Daoy (cell line): ENCODE results near the gene RBFOX1. TPM values are rescaled to one million over a fixed set of nuclear protein-coding genes. Genes with fewer than 3 reads are reported as not detected.

ENCODE experiments used
- DNase-seq: peaks from one replicate; pipeline ENCODE4 v3.0.0-alpha.2; 2015; ENCODE audit warnings: low read depth
- total RNA-seq: library from RNA; depleted of rRNA; stranded (reverse); fragments of >200 nt; shearing (Covaris generic); gene quantifications from 2 replicates; pipeline ENCODE4 v1.2.3, GENCODE V29; 2014

RBFOX1 gene
- total RNA-seq, 1 experiment from 2014 or later = not detected

DNA sequence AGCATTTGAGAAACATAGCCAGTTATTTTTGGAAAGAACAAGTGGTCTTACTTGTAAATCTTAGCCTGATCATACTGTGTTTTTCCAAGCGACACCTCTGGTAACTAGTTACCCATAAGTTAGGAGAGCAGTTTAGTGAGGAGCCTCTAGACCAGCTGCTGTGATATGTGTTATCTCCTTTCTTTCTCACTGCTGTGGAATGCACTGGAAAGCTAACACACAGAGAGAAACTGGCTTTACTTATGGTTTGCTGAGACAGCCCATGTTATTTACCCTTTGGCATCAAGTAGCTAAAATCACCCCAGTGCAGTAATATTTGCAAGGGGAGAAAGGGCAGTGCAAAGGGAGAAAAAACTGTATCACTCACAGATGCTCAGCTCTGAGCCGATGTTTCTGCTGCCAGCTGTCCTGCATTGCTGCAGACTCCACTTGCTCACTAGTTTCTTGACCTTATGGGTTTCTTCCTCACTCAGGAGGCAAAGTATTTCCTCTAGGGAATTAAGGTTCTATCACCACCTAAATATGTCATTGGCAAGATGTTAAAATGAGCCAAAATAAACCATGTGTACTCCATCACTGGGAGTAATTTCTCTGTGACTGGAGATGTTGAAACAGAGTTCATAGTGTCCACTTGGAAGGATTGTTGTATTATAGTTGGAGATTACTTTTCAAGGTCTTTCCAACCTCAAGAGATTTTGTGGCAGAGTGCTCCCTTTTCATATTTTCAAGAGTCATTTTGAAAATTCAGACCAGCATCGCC, 2.3 kb downstream of the RBFOX1 start:
- no peak for DNase-seq

DNA sequence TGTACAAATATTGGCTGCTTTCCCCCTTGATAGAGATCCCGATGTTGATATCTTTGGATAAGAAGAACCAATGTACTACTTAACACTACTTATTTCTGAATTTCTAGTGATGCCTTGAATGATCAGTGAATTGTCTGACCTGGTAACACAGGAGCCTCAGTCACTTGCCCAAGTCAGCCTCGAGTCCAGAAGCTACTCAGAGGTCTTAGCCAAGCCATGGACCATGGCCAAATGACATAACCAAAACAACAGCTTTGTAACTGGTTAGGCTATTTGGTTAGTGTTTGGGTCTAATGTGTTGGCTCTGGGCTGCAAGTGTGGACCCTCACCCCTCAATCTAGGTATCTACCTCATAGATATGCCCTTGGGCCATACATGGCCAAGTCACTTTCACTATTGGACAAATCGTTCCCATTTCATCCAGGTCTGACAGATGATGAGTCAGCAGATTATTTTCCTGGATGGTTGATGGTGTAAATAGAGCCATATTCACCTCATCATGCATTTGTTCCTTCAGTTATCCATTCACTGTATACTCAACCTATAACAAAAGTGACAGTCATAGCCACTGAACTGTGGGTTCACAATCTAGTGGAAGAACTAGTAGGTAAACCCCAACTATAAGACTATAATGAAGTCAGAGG, 3.5 kb downstream of the RBFOX1 start:
- DNase-seq = no peak

DNA sequence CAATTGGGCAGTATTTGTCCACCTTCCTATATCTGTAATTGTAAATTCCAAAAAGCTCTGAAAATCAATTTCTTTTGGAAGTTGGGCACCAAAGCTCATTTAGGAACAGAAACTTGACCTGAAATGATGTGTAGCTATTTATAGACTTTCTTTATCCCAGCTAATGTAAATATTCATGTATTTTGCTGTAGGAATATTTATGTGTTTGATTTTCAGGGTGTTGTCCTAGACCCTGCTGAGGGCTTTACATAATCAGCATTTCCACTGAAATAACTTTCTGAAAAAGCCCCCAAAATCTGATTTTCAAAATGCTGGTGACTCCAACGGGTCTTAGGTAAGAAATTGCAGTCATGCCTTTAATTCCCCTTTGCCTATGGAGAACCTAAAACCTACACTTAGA, 4.1 kb downstream of the RBFOX1 start:
- no peak for DNase-seq

- DNase-seq = no peak
These were observed 6.2 kb downstream of the RBFOX1 start for GRCh38 chr16:7338826-7339225.

DNA sequence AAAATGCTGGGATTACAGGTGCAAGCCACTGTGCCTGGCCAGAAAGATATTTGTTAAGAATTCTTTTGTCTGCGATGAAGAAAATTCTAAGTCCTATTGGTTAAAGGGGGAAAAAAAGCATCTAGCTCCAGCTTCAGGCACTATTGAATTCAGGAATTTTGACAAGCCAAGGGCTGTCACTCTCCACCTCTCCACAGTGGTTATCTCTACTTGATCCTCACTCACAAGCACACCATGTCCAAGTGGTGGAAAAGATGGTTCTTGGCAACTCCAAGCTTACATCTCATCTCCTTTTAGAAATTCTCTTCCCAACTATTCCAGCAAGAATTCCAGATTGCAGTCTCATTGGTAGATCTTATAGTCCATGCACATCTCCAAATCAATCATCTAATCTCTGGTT, 7.1 kb downstream of the RBFOX1 start:
- no peak for DNase-seq

DNA sequence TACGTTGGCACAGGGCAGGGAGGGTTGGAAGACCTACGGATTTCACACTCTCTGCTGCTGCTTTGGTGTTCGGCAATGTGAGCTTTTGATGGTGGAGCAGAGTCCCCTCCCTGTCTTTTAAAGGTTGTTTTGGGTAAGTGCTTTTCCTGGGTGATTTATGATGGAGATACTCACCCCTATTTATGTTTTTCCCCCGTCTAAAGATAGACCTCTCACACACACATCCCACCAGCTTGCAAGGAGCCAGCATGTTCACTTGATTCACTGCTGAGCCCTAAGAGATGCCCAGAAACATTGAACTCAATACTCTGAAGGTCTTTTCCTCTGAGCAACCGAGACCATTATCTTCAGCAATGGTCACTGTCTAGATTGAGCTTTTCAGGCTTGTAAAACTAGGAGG, 8.3 kb downstream of the RBFOX1 start:
- DNase-seq = no peak

- DNase-seq = no peak
These were observed 10.0 kb downstream of the RBFOX1 start for GRCh38 chr16:7342598-7342997.

DNA sequence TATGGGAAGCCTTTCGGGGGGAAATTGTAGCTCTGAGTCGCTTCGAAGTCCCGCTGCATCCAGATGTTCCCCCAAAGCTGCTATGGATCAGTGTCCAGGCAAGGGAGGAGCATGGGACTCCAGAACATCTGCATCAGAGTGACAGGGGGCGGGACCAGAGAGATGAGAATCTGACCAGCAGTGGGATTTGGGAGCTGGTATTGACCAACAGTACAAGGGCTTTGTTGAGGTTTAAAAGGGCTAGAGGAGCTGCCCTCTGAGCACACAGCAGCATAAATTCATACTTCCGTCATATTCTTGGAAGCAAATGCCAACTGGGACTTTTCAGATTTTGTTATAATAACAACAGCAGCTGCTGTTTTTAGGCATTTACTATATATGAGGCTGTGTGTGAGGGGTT, 10.6 kb downstream of the RBFOX1 start:
- no peak for DNase-seq

GRCh38 chr16:7344830-7345780, 12.5 kb downstream of the RBFOX1 start:
- DNase-seq = no peak

DNA sequence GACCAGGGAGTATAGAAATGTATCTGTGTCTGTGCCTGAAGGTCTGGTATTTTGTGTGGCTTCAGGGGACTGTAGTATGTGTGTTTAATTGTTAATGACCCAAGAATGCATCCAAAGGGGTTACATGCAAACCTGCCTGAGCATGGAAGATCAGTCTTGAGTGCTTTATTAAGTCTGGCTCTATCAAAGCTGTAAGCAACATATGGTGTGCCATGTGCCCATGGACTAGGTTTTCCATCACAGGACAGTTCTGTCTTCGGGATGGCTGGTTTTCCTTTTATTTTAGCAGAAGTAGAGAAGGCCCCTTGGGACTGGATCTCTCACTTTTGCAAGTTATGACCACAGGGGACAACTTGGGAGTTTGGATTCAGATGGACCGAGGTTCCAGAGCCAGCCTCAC, 18.2 kb downstream of the RBFOX1 start:
- DNase-seq = no peak

- DNase-seq = no peak
These were observed 19.2 kb downstream of the RBFOX1 start for GRCh38 chr16:7351610-7352510.

- DNase-seq = no peak
These were observed 23.1 kb downstream of the RBFOX1 start for GRCh38 chr16:7355758-7356157.

DNA sequence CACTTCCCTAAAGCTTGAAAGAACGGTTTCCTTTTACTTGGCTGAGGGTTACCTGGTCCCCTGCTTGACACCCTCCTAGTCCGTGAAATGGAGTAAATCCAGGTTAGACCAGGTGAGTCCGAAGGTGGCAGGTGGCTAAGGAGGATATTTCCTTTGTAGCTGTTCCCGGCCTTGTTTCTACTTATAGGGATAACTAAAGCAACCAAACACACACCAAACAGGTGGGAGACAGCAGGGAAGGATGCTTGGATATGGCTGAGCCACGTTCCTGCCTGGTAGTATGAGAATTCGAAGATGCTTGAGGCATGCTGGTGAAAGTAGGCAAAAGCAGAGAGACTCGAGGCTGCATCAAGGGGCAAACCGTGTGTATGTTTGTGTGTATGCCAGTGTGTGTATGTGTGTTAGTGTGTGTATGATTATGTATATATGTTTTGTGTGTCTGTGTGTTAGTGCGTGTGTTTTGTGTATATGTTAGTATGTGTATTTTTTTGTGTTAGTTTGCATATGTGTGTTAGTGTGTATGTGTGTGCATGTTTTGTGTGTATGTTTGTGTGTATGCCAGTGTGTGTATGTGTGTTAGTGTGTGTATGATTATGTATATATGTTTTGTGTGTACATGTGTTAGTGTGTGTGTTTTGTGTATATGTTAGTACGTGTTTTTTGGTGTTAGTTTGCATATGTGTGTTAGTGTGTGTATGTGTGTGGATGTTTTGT, 28.9 kb downstream of the RBFOX1 start:
- no peak for DNase-seq

- DNase-seq = no peak
These were observed 29.6 kb downstream of the RBFOX1 start for GRCh38 chr16:7362231-7362630.

- peak; percentile 5 for DNase-seq
These were observed 31.1 kb downstream of the RBFOX1 start for GRCh38 chr16:7363422-7364417.

- DNase-seq = no peak
These were observed 33.4 kb downstream of the RBFOX1 start for GRCh38 chr16:7366041-7366440.

DNA sequence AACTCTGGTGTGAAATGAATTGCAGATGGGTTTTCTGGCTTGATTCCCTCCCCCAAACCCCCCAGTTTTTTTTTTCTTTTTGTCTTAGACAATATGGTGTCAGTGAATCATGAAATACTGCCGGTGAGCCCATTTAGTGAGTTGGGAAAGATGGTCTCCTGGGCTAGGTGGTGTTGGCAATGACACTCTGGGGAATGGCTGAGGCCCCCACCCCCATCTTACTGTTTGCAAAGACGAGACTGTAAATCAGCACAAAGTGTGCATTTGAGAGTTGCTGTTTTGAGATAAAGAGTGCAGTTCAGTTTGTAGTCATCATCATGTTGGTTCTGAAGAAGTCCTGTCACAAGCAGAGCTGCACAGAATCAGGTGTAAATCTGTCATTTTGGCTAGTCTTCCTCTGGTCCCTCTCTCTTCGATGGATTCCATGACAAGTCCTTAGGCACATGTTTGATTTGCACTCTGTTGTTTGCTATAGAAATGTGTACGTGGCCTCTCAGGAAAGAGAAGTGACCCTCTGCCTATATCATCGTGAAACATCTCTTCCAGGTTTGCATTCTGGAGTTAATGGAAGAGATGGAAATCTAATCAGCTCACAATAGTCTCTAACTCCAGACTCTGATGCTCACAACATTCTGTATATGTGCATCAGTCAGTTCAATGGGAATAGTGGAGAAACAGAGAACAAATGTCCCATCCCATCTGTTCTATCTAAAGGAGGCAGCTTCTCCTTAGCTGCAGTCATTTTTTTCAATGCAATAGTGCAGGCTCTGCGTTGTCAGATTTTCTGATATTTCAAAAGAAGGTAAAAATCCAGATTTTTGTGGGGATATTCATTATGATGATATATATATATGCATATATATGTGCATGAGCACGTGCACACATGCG, 34.6 kb downstream of the RBFOX1 start:
- no peak for DNase-seq

DNA sequence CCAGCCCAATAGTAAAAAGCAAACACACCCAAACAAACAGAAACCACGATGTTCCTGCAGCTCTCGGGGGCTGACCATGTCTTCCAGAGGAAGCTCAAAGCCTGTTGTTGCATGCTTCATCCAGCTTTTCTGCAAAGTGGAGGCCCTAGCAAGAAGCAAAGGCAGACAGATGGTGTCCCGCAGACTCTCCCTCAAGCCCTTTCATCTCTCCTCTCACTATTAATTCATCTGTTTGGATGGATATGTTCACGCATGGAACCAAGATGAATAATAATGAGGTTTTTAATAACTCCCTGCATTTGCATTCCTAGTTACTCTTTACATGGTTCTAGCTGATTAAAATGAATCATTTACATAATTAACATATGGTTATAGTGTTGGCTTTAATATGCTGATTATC, 36.6 kb downstream of the RBFOX1 start:
- DNase-seq = no peak
